Endothelial cell (in vitro differentiated cells): ENCODE measurements around the gene GALNT18. TPM values are rescaled to one million over a fixed set of nuclear protein-coding genes. Genes with fewer than 3 reads are reported as not detected.

Experiments used
- DNase-seq: peaks from one replicate; pipeline ENCODE4 v3.0.0; 2021; ENCODE audit warnings: low spot score
- H3K27ac Mint-ChIP-seq: one replicate; pipeline ENCODE4 v1.8.0; 2021; ENCODE audit warnings: mixed read lengths, inconsistent platforms; ENCODE audit not compliant: unreplicated experiment
- H3K27me3 Mint-ChIP-seq: one replicate; pipeline ENCODE4 v1.8.0; 2021; ENCODE audit warnings: mild to moderate bottlenecking, moderate library complexity, mixed read lengths, inconsistent platforms; ENCODE audit not compliant: unreplicated experiment
- H3K36me3 Mint-ChIP-seq: one replicate; pipeline ENCODE4 v1.8.0; 2021; ENCODE audit warnings: mild to moderate bottlenecking, low read depth, mixed read lengths, inconsistent platforms; ENCODE audit not compliant: unreplicated experiment
- H3K4me1 Mint-ChIP-seq: one replicate; pipeline ENCODE4 v1.8.0; 2021; ENCODE audit warnings: mild to moderate bottlenecking, mixed read lengths, inconsistent platforms; ENCODE audit not compliant: unreplicated experiment
- H3K4me3 Mint-ChIP-seq: one replicate; pipeline ENCODE4 v1.8.0; 2021; ENCODE audit warnings: mild to moderate bottlenecking, mixed read lengths, inconsistent platforms; ENCODE audit not compliant: unreplicated experiment
- H3K9me3 Mint-ChIP-seq: one replicate; pipeline ENCODE4 v1.8.0; 2021; ENCODE audit warnings: mixed read lengths, inconsistent platforms; ENCODE audit not compliant: unreplicated experiment
- CTCF ChIP-seq: fragments of 200-600 bp; sonication (generic); IDR thresholded peaks from one replicate; pipeline ENCODE4 v1.5.0; 2021; ENCODE audit warnings: antibody characterized with exemption; ENCODE audit not compliant: unreplicated experiment
- total RNA-seq: library from RNA; stranded (reverse); fragmentation: NEBNext Ultra II Directional; extraction: Animal tissue kit (Norgen Biotek cat#: 25700); gene quantifications from one replicate; pipeline ENCODE4 v1.2.1, GENCODE V29; 2021; ENCODE audit not compliant: unreplicated experiment

The GALNT18 gene
- total RNA-seq, 1 donor from 2014 or later: 87.6 TPM

- H3K27me3 Mint-ChIP-seq: peaks cover 8% of the 10 kb centered on the region
- no peak overlapping the region for H3K27ac Mint-ChIP-seq
- peaks cover 15% of the 10 kb centered on the region for H3K36me3 Mint-ChIP-seq
- H3K4me1 Mint-ChIP-seq: peaks cover 40% of the 10 kb centered on the region
- no peak overlapping the region for H3K4me3 Mint-ChIP-seq
- DNase-seq: no peak
- TF ChIP-seq CTCF: no peak
- no peaks in the 10 kb centered on the region for H3K9me3 Mint-ChIP-seq
Measured at GRCh38 chr11:11558396-11558795, 63.4 kb downstream of the GALNT18 start.

- peaks cover 5% of the 10 kb centered on the region for H3K36me3 Mint-ChIP-seq
- no peak overlapping the region for H3K27ac Mint-ChIP-seq
- no peak overlapping the region for H3K4me3 Mint-ChIP-seq
- no peak for DNase-seq
- no peak for TF ChIP-seq CTCF
- H3K9me3 Mint-ChIP-seq: no peaks in the 10 kb centered on the region
- peaks cover 11% of the 10 kb centered on the region for H3K27me3 Mint-ChIP-seq
- H3K4me1 Mint-ChIP-seq: peaks cover 40% of the 10 kb centered on the region
Measured at GRCh38 chr11:11555208-11555607, 66.6 kb downstream of the GALNT18 start.

- Mint-ChIP-seq H3K27ac (peak overlapping the region; percentile 52), H3K27me3 (peaks cover 6% of the 10 kb centered on the region), H3K36me3 (peaks cover 5% of the 10 kb centered on the region), H3K4me1 (peaks cover 38% of the 10 kb centered on the region), H3K9me3 (no peaks in the 10 kb centered on the region), H3K4me3 (no peak overlapping the region)
- no peak for DNase-seq
- no peak for TF ChIP-seq CTCF
Measured at GRCh38 chr11:11553573-11553972, 68.2 kb downstream of the GALNT18 start.

GRCh38 chr11:11552529-11553087 is 69.2 kb downstream of the GALNT18 start:
- Mint-ChIP-seq H3K27me3 (peaks cover 8% of the 10 kb centered on the region), H3K36me3 (peaks cover 5% of the 10 kb centered on the region), H3K4me1 (peaks cover 44% of the 10 kb centered on the region), H3K4me3 (no peak overlapping the region), H3K9me3 (no peaks in the 10 kb centered on the region), H3K27ac (no peak overlapping the region)
- no peak for TF ChIP-seq CTCF
- DNase-seq: no peak

GRCh38 chr11:11550534-11550933 is 71.3 kb downstream of the GALNT18 start:
- no peak for TF ChIP-seq CTCF
- Mint-ChIP-seq H3K27ac (no peak overlapping the region), H3K4me1 (peaks cover 51% of the 10 kb centered on the region), H3K27me3 (peaks cover 9% of the 10 kb centered on the region), H3K9me3 (no peaks in the 10 kb centered on the region), H3K36me3 (peaks cover 5% of the 10 kb centered on the region), H3K4me3 (no peak overlapping the region)
- no peak for DNase-seq
